Smooth muscle cell of trachea (primary cell): ENCODE results near the gene ADCY5. TPM values are rescaled to one million over a fixed set of nuclear protein-coding genes. Genes with fewer than 3 reads are reported as not detected.

Experiments used
- total RNA-seq: library from RNA; depleted of rRNA; stranded (reverse); fragments of >200 nt; gene quantifications from 2 replicates; pipeline ENCODE4 v1.2.1, GENCODE V29; 2014

Gene ADCY5
- 0.44 and 0.66 TPM in 2 replicates for total RNA-seq

GRCh38 chr3:123448536-123449101, at the start of gene ADCY5:
TSS of gene ADCY5 (minus strand) at chr3:123449090. CDS start at chr3:123448545, 545 bp downstream.

Other genes starting within 250 kb of the ADCY5 start
- 51.3 and 67.2 TPM in 2 replicates for gene SEC22A, start 247.1 kb downstream of the ADCY5 start, total RNA-seq
- 14.9 and 26.9 TPM in 2 replicates for gene HACD2, start 136.0 kb upstream of the ADCY5 start, total RNA-seq